A673 (cell line): ENCODE data around the gene QRSL1. TPM values are rescaled to one million over a fixed set of nuclear protein-coding genes. Genes with fewer than 3 reads are reported as not detected.
"Not testable (repeated sequence)": the region's sequence is repeated elsewhere in the genome, so short reads cannot be mapped to it uniquely, and the experiment has no call there.

ENCODE experiments used
- BruUV-seq: library from RNA; stranded (reverse); fragments of 400-500 nt; replicated peaks from 2 replicates; lab custom pipeline; 2021; lab: Mats Ljungman, UMichigan
- CTCF ChIA-PET: fragments of 300-600 bp; sonication (Branson Sonifier 250); formaldehyde crosslinking; loops from one replicate; lab custom pipeline; 2022; ENCODE audit warnings: antibody characterized with exemption; lab: Charles Lee
- POLR2A ChIA-PET: fragments of 300-600 bp; sonication (Branson Sonifier 250); formaldehyde crosslinking; loops from one replicate; lab custom pipeline; 2022; ENCODE audit warnings: antibody characterized with exemption; ENCODE audit not compliant: low non-redundant PET; lab: Charles Lee
- DNase-seq: peaks from one replicate; pipeline ENCODE4 v3.0.0-alpha.2; 2015; ENCODE audit warnings: low spot score
- H3K27ac ChIP-seq: fragments of 200-600 bp; sonication (generic); 2 replicates; pipeline ENCODE4 v1.5.1; 2016; ENCODE audit warnings: mixed run types, low read depth, mild to moderate bottlenecking, mixed read lengths, antibody characterized with exemption, low read length; ENCODE audit not compliant: poor library complexity, severe bottlenecking
- H3K27me3 ChIP-seq: fragments of 200-600 bp; sonication (generic); replicated peaks from 2 replicates; pipeline ENCODE4 v1.6.1; 2017; ENCODE audit warnings: mixed run types, low read depth, mild to moderate bottlenecking, mixed read lengths, antibody characterized with exemption, low read length; ENCODE audit not compliant: insufficient read depth, poor library complexity
- H3K36me3 ChIP-seq: fragments of 200-600 bp; sonication (generic); 2 replicates; pipeline ENCODE4 v1.6.1; 2016; ENCODE audit warnings: mixed run types, mild to moderate bottlenecking, mixed read lengths, antibody characterized with exemption, low read length; ENCODE audit not compliant: insufficient read depth, poor library complexity, severe bottlenecking
- H3K4me1 ChIP-seq: fragments of 200-600 bp; sonication (generic); 2 replicates; pipeline ENCODE4 v1.6.1; 2017; ENCODE audit warnings: mixed run types, mild to moderate bottlenecking, mixed read lengths, antibody characterized with exemption, low read length; ENCODE audit not compliant: insufficient read depth, poor library complexity, severe bottlenecking
- H3K4me3 ChIP-seq: fragments of 200-600 bp; sonication (generic); 2 replicates; pipeline ENCODE4 v1.5.1; 2016; ENCODE audit warnings: low read depth, mixed run types, mild to moderate bottlenecking, mixed read lengths, low read length; ENCODE audit not compliant: poor library complexity, severe bottlenecking
- H3K9me3 ChIP-seq: fragments of 200-600 bp; sonication (generic); 2 replicates; pipeline ENCODE4 v1.6.1; 2016; ENCODE audit warnings: mixed run types, low read depth, mild to moderate bottlenecking, mixed read lengths, antibody characterized with exemption, low read length; ENCODE audit not compliant: poor library complexity, severe bottlenecking
- CTCF ChIP-seq: fragments of 300-800, 200-600 bp; sonication (generic); conservative IDR thresholded peaks from 2 replicates; pipeline ENCODE4 v1.5.1; 2017; ENCODE audit warnings: low read depth, mild to moderate bottlenecking, antibody characterized with exemption, low read length, moderate library complexity, mixed read lengths
- EZH2 ChIP-seq: fragments of 200-600 bp; sonication (generic); IDR thresholded peaks from 2 replicates; pipeline ENCODE4 v1.6.1; 2017; ENCODE audit warnings: borderline replicate concordance, low read depth, mild to moderate bottlenecking, mixed read lengths, antibody characterized with exemption, low read length; ENCODE audit not compliant: poor library complexity, severe bottlenecking
- intact Hi-C: fragments of 100-400 bp; cut with micrococcal nuclease; formaldehyde crosslinking; loops from one replicate; pipeline ENCODE4 v1.10.0; 2022; ENCODE audit not compliant: unreplicated experiment
- total RNA-seq: library from RNA; stranded (reverse); gene quantifications from 2 replicates; pipeline ENCODE4 v1.2.3, GENCODE V29; 2021

Gene QRSL1
- total RNA-seq, 1 experiment from 2014 or later: 20.4 TPM

GRCh38 chr6:106622412-106622811, 7.0 kb upstream of the QRSL1 start:
- H3K4me3 ChIP-seq: no peak overlapping the region
- no peak overlapping the region for H3K27ac ChIP-seq
- no TSS peak for BruUV-seq
- TF ChIP-seq EZH2: no peak
- TF ChIP-seq CTCF: no peak
- no peaks in the 10 kb centered on the region for H3K9me3 ChIP-seq
- no peaks in the 10 kb centered on the region for H3K36me3 ChIP-seq
- H3K27me3 ChIP-seq: no peaks in the 10 kb centered on the region
- POLR2A ChIA-PET: no interaction called here
- CTCF ChIA-PET: no interaction called here
- peaks cover 12% of the 10 kb centered on the region for H3K4me1 ChIP-seq
- intact Hi-C loops: no loop called here
- no peak for DNase-seq

- ChIA-PET POLR2A (no interaction called here), CTCF (no interaction called here)
- H3K4me3 ChIP-seq: no peak overlapping the region
- intact Hi-C loops: no loop called here
- no TSS peak for BruUV-seq
- no peak overlapping the region for H3K27ac ChIP-seq
- no peak for DNase-seq
- no peak for TF ChIP-seq CTCF
- no peak for TF ChIP-seq EZH2
- H3K36me3 ChIP-seq: no peaks in the 10 kb centered on the region
- H3K27me3 ChIP-seq: no peaks in the 10 kb centered on the region
- peaks cover 13% of the 10 kb centered on the region for H3K4me1 ChIP-seq
- H3K9me3 ChIP-seq: no peaks in the 10 kb centered on the region
Observed at GRCh38 chr6:106623039-106623438, 6.3 kb upstream of the QRSL1 start.

GRCh38 chr6:106626485-106626884, 2.9 kb upstream of the QRSL1 start:
- no TSS peak for BruUV-seq
- ChIA-PET CTCF (no interaction called here), POLR2A (no interaction called here)
- intact Hi-C loops: no loop called here
- DNase-seq: no peak
- H3K4me3 ChIP-seq: no peak overlapping the region
- no peak overlapping the region for H3K27ac ChIP-seq
- no peaks in the 10 kb centered on the region for H3K9me3 ChIP-seq
- TF ChIP-seq CTCF (no peak), EZH2 (no peak)
- no peaks in the 10 kb centered on the region for H3K36me3 ChIP-seq
- peaks cover 7% of the 10 kb centered on the region for H3K4me1 ChIP-seq
- no peaks in the 10 kb centered on the region for H3K27me3 ChIP-seq

DNA sequence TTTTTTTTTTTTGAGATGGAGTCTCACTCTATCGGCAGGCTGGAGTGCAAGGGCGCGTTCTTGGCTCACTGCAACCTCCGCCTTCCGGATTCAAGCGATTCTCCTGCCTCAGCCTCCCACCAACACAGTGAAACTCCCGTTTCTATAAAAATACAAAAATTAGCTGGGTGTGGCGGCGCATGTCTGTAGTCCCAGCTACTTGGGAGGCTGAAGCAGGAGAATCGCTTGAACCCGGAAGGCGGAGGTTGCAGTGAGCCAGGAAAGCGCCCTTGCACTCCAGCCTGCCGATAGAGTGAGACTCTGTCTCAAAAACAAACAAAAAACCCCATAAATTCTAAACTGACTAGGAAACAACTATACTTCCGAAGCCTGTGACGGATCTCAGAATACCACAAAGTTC, 1.6 kb upstream of the QRSL1 start:
- BruUV-seq, intact Hi-C loops, H3K9me3 ChIP-seq, H3K36me3 ChIP-seq, H3K27me3 ChIP-seq, H3K4me1 ChIP-seq, H3K27ac ChIP-seq, DNase-seq, POLR2A ChIA-PET, H3K4me3 ChIP-seq, CTCF ChIA-PET: not testable (repeated sequence)
